AG04449 (cell line): ENCODE results near the gene FAM171A1.

Source experiments
- CTCF ChIA-PET: fragments of 350-600 bp; formaldehyde crosslinking; extraction: SDS; loops from one replicate; lab custom pipeline; 2021; ENCODE audit warnings: antibody characterized with exemption; lab: Yijun Ruan, JAX
- POLR2A ChIA-PET: fragments of 400-600, 350-600 bp; formaldehyde crosslinking; extraction: SDS; loops from one replicate; lab custom pipeline; 2020; ENCODE audit warnings: antibody characterized with exemption, inconsistent platforms; lab: Yijun Ruan, JAX
- DNase-seq: peaks from one replicate; pipeline ENCODE4 v3.0.0-alpha.2; 2010; ENCODE audit warnings: low read depth, low spot score
- H3K4me3 ChIP-seq: 2 replicates; pipeline ENCODE4 v1.5.1; 2011; ENCODE audit warnings: low read depth, mild to moderate bottlenecking, control low read depth, low read length
- CTCF ChIP-seq: IDR thresholded peaks from one replicate; pipeline ENCODE4 v1.5.1; 2011; ENCODE audit warnings: mild to moderate bottlenecking, moderate library complexity, low read length, control low read depth, inconsistent platforms; ENCODE audit not compliant: insufficient read depth; ENCODE audit errors: missing control alignments

The FAM171A1 gene

GRCh38 chr10:15228426-15228825 lies 142.7 kb downstream of the FAM171A1 start:
- no peak for DNase-seq
- POLR2A ChIA-PET, result no interaction called here
- no peak overlapping the region for H3K4me3 ChIP-seq
- CTCF ChIA-PET, result interaction anchor here (1.4 to 2.9 kb wide), 2 partner anchors 17 to 41 kb away, joined by 3 to 12 read pairs; no protein-coding TSS in a partner anchor
- no peak for TF ChIP-seq CTCF

- no peak for DNase-seq
- ChIA-PET CTCF (interaction anchor here (1.4 to 2.9 kb wide), 2 partner anchors 16 to 42 kb away, joined by 3 to 12 read pairs; no protein-coding TSS in a partner anchor), POLR2A (no interaction called here)
- no peak overlapping the region for H3K4me3 ChIP-seq
- no peak for TF ChIP-seq CTCF
These were observed 143.3 kb downstream of the FAM171A1 start for GRCh38 chr10:15227611-15228372.

GRCh38 chr10:15225511-15225910 lies 145.6 kb downstream of the FAM171A1 start:
- DNase-seq, result no peak
- POLR2A ChIA-PET, result no interaction called here
- TF ChIP-seq CTCF, result no peak
- no peak overlapping the region for H3K4me3 ChIP-seq
- CTCF ChIA-PET, result interaction anchor here (0.6 to 1.2 kb wide), 3 partner anchors 9 to 69 kb away, joined by 3 read pairs; no protein-coding TSS in a partner anchor

GRCh38 chr10:15224948-15225347 lies 146.1 kb downstream of the FAM171A1 start:
- DNase-seq, result no peak

GRCh38 chr10:15223174-15223573 lies 147.9 kb downstream of the FAM171A1 start:
- CTCF ChIA-PET, result interaction anchor here (1.4 kb wide), 1 partner anchor 14 kb away, joined by 4 read pairs; no protein-coding TSS in a partner anchor
- POLR2A ChIA-PET, result no interaction called here
- no peak overlapping the region for H3K4me3 ChIP-seq
- DNase-seq, result peak; percentile 45
- no peak for TF ChIP-seq CTCF

More at GRCh38 chr10:15224948-15225347, 146.1 kb downstream of the FAM171A1 start:
- no peak overlapping the region for H3K4me3 ChIP-seq
- ChIA-PET CTCF (interaction anchor here (0.7 to 1.2 kb wide), 3 partner anchors 9 to 14 kb away, joined by 3 read pairs; no protein-coding TSS in a partner anchor), POLR2A (no interaction called here)
- no peak for TF ChIP-seq CTCF

GRCh38 chr10:15222511-15222910 lies 148.6 kb downstream of the FAM171A1 start:
- ChIA-PET CTCF (no interaction called here), POLR2A (no interaction called here)
- TF ChIP-seq CTCF, result no peak
- H3K4me3 ChIP-seq, result no peak overlapping the region
- DNase-seq, result no peak
